ENCODE results near the gene CDH23.

Gene CDH23

GRCh38 chr10:71648254-71648932 lies 251.7 kb downstream of the CDH23 start:
- no peak for DNase-seq

GRCh38 chr10:71648933-71649320 lies 252.2 kb downstream of the CDH23 start:
- no peak for DNase-seq

- DNase-seq: no peak
These were observed 252.9 kb downstream of the CDH23 start for GRCh38 chr10:71649631-71650030.

GRCh38 chr10:71650397-71650796 lies 253.7 kb downstream of the CDH23 start:
- no peak for DNase-seq

GRCh38 chr10:71651428-71651827 lies 254.7 kb downstream of the CDH23 start:
- DNase-seq: no peak

- DNase-seq: no peak
These were observed 255.2 kb downstream of the CDH23 start for GRCh38 chr10:71651928-71652327.

- DNase-seq: no peak
These were observed 256.3 kb downstream of the CDH23 start for GRCh38 chr10:71653044-71653443.

- no peak for DNase-seq
These were observed 259.5 kb downstream of the CDH23 start for GRCh38 chr10:71656220-71656619.

GRCh38 chr10:71657604-71658466 lies 261.1 kb downstream of the CDH23 start:
- DNase-seq: no peak

- no peak for DNase-seq
These were observed 261.7 kb downstream of the CDH23 start for GRCh38 chr10:71658467-71658745.

- no peak for DNase-seq
These were observed 262.5 kb downstream of the CDH23 start for GRCh38 chr10:71659111-71659634.

GRCh38 chr10:71659737-71660136 lies 263.0 kb downstream of the CDH23 start:
- no peak for DNase-seq

GRCh38 chr10:71660313-71660712 lies 263.6 kb downstream of the CDH23 start:
- DNase-seq: no peak

- no peak for DNase-seq
These were observed 264.4 kb downstream of the CDH23 start for GRCh38 chr10:71661060-71661622.

- DNase-seq: no peak
These were observed 265.1 kb downstream of the CDH23 start for GRCh38 chr10:71661779-71662336.

- no peak for DNase-seq
These were observed 266.6 kb downstream of the CDH23 start for GRCh38 chr10:71663311-71663710.

- DNase-seq: no peak
These were observed 267.9 kb downstream of the CDH23 start for GRCh38 chr10:71664585-71664984.

GRCh38 chr10:71665456-71665855 lies 268.7 kb downstream of the CDH23 start:
- no peak for DNase-seq

- no peak for DNase-seq
These were observed 270.1 kb downstream of the CDH23 start for GRCh38 chr10:71666639-71667386.

- no peak for DNase-seq
These were observed 270.6 kb downstream of the CDH23 start for GRCh38 chr10:71667387-71667752.

- no peak for DNase-seq
These were observed 275.6 kb downstream of the CDH23 start for GRCh38 chr10:71671994-71672946.
